ENCODE results near the gene LOXHD1.

Gene LOXHD1

DNA sequence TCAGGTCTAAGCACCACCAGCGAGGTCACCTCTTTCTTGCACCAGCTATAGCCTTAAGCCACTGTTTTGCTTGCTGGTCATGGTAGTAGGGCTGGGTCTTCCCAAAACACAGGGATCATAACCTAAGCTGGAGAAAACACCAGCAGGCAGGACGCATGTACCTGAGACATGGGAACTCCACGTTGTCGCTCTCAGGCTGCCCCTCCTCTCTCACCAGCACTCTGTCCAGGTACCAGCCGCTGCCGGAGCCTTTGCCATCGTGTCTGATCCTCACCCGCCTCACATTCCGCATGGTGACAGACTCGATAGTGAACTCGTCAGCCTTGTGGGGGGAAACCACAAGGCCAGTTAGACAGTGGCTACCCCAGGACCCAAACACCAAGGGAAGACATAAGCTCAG, 79.5 kb downstream of the LOXHD1 start:
- DNase-seq (ENCODE audit: low read depth): no peak

DNA sequence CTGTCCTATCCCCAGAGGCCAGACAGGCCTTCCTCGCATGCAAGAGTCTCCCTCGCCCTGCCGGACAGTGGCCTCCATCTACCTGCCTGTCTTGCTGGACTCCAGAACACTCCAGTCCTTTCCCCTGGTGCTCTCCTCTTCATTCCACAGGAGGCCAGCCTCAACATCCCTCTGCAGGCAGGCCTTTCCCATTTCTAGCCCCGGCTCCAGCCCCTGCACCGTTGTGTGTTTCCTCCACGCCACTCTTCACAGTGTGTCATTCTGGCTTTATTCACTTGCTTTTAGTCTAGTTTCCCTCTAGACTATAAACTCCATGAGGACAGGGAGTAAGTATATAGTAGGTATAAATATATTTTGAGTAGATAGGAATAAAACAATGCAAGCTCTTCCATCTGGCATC, 81.2 kb downstream of the LOXHD1 start:
- no peak for DNase-seq (ENCODE audit: low read depth)

DNA sequence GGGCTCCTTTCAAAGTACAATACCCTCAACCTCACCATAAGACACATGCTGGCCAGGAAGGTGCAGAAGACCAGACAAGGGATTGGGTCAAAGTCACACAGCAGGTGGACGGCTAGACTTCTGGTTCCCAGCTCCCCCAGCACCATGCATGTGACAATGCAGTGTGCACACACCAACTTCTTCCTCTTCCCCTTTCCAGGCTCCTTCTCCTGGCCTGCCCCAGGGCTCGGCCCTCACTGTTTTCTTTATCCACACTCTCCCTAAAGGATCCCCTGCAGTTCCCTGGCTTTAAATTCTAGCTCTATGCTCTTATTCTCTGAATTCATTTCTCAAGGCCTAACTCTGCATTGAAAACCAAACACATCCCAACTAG, 82.3 kb downstream of the LOXHD1 start:
- no peak for DNase-seq (ENCODE audit: low read depth)

DNA sequence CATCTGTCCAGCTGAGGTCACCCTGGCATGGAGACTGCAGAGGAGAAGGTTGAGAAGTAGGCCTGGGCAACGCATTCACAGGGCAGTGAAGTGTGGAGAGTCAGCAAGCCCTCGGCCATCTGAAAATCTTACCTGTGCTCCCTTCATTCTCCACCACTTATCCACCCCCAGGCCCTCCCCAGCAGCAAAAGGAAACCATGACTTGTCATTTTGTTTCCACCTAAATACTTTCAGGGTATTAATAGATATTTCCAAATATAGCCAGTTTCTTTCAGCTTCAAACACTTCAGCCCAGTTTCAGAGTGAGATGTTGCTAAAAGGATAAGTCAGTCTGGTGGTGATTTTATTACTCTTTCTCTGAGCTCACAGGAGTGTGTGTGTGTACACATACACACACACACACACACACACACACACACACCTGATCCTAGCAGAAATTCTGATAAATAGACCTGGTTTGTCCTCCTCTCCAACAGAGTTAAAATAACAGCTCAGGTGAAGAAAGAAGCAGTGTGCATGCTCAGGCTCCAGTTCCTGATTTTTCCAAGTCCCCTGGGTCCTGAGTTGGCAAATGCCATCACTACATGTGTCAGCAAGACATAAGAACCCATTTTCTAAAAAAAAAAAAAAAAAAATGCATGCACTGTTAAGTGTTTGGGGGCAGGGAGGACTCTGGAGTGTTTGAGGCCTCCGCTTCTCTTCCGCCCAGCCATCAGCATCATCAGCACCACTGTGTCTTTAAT, 82.8 kb downstream of the LOXHD1 start:
- DNase-seq (ENCODE audit: low read depth): no peak

DNA sequence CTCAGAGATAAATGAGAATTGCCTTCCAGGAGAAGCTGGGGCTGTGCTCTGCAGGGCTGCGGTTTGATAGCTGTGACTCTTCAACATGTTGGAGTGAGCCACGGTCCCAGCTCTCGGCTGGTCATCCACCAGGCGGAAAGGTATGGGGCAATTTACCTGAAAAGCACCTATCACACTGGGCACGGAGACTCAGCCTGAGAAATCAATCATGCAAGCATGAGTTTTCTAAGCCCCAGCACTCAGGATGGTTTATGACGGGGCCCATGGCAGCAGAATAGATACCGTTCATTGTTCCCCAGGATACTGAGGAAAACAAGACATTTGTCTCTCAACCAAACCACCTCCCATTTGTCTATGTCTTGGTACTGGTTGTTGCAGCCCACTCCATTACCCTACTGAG, 83.9 kb downstream of the LOXHD1 start:
- no peak for DNase-seq (ENCODE audit: low read depth)

DNA sequence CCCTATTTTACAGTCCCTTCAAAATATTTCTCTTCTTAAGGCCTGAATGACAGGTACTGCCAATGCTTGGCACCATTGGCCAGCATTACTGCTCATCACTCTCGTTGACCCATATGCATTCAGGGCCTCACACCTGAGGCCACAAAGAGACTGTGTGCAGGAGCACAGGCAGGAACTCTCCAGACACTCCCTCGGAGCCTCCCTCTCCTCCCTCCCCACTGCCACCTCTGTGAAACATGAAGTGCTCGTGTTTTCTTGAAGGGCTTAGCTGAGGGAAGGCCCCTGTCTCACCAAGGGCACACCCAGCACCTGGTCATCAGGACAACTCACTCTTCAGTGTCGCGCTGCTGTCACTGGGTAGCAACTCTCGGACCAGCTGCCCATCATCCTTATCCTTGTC, 85.3 kb downstream of the LOXHD1 start:
- DNase-seq (ENCODE audit: low read depth): no peak

DNA sequence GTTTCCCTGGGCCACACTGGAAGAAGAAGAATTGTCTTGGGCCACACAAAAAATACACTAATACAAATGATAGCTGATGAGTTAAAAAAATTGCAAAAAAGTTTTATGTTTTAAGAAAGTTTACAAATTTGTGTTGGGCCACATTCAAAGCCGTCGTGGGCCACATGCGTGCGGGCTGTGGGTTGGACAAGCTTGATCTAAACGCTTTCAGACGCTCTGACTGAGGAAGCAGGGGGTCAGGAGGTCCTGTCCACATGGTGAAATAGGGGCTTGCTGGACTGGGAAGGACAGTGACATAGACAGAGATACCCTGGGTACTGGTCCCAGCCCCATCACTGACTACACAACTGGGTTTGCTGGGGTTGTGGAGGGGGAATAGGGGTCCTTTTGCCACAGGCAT, 86.4 kb downstream of the LOXHD1 start:
- no peak for DNase-seq (ENCODE audit: low read depth)

DNA sequence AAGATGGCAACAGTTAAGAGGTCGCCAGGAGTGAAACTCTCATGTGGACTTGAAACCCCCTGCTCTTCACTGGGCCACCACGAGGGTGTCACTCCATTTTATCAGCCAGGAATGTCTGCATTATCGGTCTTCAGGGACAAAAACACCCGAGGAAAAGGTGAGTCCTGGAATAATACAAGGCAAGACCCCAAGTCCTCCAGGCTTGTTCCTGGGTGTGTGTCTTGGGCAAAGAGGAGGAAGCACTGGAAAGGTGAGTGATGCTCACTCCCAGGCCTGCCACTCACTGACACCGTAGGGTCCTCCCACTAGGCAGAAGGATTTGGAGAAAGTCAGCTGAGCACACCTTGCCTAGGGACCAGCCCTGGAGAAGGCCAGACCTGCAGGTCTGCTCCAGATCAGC, 86.9 kb downstream of the LOXHD1 start:
- no peak for DNase-seq (ENCODE audit: low read depth)

DNA sequence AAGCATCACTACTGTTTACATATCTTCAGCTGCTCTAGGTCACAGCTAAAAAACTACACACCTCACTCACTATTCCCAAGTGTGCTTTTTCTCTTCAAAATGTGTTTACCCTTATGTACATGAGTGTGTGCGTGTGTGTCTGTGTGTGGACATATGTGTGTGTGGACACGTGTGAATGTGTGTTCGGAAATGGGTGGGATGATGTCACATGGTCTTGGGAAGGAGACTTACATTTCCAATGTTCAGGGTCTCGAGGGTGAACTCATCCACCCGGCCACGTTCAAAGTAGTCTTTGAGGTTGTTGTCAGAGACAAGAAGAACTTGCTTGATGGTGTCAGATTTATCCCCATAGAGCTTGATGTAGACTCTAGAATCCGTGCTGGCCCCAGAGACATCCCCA, 87.8 kb downstream of the LOXHD1 start:
- DNase-seq (ENCODE audit: low read depth): no peak

DNA sequence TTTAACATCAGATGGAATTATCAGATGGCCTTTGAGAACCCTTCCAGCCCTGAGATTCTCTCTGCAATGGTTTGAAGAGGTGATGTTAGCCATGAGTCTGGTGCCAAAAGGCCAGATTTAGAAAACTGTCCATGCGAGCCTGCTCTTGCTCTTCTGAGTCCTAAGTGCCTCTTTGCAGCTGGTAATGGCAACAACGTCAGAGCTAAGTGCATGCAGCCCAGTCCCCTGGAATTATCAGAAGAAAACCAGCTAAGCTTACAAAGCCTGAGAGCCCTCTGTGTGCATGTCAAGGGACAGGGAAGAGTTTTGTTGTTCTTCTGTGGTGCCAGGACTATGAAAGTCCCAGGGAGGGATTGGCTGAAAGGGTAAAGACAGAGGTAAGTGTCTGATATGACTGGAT, 89.8 kb downstream of the LOXHD1 start:
- no peak for DNase-seq (ENCODE audit: low read depth)

DNA sequence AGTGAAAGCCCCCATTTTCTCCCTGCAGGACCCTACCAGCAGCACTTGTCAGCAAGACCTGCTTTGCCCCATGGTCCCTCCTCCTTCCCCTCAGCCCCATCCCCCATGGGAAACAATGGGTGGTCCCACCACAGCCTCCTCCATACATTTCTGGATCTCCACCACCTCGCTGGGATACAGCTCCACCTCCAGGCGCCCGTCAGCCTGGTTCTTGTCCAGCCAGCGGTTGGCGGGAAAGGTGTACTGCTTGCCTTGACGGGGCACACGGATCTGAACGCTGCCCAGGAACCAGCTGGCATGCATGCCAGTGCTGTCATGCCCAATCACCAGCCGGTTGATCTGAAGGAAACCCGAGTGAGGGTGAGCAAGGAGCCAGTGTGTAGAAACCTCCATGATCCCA, 90.9 kb downstream of the LOXHD1 start:
- DNase-seq (ENCODE audit: low read depth): no peak

DNA sequence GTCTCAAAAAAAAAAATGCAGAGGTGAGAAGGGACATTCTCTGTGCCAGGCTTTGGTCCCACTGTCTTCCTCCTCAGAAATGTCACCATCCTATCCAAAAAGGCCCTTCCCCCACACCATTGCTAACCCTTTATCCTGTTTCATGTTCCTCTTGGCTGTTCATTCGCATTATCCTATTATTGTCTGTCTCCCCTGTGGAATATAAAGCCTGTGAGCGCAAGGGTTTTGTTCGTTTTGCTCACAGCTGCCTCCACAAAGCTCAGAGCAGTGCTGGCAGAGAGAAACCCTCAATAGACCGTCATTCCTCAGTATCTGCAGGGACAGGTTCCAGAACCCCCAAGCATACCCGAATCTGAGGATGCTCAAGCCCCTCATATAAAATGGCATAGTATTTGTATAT, 91.8 kb downstream of the LOXHD1 start:
- no peak for DNase-seq (ENCODE audit: low read depth)

DNA sequence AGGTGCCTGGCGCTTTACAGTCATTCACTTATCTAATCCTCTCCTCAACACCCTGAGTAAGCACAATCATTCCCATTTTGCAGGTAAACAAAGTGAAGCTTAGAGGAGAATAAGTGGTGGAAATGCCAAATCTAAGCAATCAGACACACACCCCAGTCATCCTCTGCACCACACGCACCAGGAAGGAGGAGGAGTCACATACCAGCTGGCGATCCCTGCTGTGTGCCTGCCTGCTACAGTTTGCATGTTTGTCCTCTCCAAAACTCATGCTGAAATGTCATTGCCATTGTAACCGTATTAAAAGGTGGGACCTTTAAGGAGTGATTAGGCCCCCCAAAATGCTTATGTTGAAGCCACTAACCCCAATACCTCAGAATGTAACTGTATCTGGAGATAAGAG, 93.7 kb downstream of the LOXHD1 start:
- DNase-seq (ENCODE audit: low read depth): no peak

DNA sequence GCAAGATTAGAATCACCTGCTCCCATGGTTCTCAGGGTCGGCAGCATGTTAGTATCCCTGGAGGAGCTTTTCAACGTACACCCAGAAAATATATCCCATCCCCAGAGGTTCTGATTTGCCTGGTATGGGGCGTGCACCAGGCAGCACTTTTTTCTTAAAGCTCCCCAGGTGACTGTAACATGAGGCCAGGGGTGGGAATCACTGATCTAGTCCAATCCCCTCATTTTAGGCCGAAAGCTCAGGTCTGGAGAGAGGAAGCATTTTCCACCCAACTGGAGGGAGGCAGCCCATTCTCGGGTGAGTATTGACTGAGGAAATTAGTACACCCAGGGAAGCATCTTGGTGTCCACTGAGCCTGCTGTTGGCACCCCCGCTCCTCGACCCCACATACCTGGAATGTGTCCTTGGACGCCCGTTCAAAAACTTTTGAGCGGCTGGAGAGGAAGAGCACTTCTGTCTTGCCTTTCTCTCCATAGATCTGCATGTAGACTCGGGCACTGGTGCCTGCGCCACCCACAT, 94.3 kb downstream of the LOXHD1 start:
- DNase-seq (ENCODE audit: low read depth): no peak

DNA sequence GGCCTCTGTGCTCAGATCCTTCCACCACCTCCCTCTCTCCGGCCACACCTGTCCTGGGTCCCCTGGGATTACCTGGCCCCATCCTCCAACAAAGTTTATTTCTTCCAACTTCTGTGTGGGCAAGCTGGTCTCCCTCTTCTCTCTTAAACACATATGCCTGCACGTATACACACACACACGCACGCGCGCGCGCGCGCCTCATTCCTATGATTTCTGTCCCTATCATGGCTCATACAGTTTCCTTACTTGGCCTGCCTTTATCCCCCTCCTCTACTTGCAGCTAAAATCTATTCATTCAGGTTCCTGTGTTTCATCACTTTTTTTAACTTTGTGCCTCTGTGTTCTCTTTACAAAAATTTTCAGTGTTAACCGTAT, 96.4 kb downstream of the LOXHD1 start:
- DNase-seq (ENCODE audit: low read depth): no peak

DNA sequence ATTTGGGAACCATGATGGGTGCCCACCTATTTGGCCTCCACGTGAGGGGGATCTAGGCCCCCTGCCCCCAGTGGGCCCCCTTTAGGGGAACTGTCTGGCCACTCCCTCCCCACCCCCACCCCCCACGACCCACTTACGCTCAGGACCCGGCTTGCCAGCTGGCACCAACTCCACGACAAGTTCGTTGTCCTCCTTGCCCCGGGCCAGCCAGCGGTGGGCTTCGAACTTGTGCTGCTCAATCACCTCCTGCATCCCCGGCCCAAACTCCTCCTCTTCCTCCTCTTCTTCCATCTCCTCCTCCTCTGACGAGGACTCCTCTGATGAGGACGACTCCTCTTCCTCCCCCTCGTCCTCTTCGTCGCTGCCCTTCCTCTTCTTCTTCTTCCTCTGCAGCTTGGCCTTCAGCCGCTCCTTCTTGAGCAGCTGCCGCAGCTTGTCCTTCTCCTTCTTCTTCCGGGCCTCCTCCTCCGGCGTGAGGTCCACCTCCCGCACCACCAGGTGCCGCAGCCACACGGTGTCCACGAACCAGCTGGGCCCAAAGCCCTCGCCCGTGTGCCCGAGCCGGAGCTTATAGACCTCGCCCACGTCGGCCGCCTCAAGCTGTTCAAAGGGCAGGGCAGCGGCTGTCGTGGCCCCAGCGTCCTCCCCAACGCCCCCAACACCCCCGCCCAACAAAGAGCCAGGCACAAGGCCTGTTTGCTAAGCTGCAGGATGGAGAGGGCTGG, 96.9 kb downstream of the LOXHD1 start:
- DNase-seq (ENCODE audit: low read depth): no peak

DNA sequence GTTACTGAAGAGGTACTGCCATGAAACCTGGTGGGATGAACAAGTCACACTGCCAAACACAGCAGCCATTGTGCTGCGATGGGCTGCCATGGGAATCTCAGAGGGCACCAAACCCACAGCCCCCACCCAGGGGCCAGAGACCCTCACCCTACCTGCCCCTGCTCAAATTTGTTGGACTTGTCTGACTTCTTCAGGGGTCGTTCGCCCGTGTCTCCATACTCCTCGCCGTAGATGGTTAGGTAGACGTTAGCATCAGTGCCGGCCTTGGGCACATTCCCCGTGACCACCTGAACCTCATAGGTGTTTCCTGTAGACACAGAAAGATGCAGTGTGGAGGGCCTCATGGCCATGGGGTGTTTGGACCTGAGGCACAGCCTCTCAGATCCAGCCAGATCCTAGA, 97.7 kb downstream of the LOXHD1 start:
- DNase-seq (ENCODE audit: low read depth): no peak

DNA sequence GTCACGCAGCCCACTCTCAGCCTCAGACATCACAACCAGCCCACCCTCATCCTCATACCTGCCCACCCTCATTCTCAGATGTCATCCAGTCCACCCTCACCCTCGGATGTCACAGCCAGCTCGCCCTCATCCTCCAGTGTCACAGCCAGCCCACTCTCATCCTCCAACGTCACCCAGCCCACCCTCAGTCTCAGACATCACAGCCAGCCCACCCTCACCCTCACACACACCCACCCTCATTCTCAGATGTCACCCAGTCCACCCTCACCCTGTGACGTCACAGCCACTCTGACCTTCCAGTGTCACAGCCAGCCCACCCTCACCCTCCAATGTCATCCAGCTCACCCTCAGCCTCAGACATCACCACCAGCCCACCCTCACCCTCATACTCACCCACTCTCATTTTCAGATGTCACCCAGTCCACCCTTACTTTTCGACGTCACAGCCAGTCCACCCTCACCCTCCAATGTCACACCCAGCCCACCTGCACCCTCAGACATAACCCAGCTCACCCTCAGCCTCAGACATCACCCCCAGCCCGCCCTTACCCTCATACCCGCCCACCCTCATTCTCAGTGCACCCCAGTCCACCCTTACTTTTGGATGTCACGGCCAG, 100.3 kb downstream of the LOXHD1 start:
- no peak for DNase-seq (ENCODE audit: low read depth)

DNA sequence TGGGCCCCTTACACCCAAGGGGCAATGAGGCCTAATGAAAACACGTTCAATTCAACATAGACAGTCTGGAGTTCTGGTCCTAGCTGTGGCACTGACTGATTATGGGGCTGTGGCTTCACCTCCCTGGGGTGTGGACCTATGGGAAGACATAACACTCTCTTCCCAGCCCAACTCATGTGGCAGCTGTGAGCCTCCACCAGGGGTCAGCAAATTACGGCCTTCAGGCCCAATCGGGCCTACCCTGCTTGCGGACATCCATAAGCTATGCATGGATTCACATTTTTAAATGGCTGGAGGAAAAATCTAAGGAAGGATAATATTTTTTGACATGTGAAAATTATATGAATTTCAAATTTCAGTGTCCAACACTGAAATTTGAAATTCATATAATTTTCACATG, 101.3 kb downstream of the LOXHD1 start:
- no peak for DNase-seq (ENCODE audit: low read depth)

DNA sequence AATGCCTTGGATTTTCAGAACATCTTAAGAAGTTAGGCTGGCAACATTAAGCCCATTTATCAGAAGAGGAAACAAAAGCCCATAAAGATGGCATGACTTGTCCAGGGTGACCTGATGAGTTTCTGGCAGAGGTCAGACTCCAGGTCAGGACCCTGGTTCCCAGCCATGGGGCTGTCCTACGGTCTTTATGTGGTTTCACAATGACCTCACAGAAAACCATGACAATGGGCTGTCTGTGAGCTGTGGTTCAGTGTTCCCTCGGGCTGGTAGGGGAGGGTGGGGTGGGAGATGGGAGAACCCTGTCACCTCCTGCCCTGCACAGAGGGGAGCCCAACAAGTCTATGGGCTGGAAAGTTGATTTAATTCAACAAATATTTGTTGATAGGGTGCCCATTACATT, 101.8 kb downstream of the LOXHD1 start:
- no peak for DNase-seq (ENCODE audit: low read depth)

DNA sequence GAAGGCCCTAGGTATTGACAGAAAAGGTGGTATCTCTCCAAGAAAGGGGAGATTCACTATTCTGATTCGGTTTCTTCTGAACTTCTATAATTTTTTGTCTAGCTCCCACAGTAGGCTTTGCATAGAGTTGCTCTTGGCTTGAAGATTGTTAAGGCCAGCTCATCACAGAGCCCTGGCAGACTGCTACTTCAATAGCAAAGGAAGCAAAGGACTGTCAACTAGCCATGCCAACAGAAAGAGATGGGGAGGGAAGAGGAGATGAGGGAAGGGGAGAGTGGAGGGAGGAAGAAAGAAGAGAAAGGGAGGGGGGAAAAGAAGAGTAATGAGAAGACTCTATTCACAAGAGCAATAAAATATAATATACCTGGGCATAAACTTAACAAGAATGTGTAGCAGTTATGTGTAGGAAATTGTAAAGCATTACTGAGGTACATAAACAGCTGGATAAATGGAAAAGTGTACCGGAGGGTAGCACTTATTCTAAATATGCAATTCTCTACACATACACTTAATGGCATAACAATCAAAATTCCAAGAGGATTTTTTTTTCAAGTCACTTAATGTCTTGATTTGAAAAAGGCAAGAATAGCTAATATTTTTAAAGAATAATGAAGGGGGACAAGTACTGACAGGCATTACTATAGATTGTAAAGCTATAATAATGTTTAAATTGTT, 102.5 kb downstream of the LOXHD1 start:
- no peak for DNase-seq (ENCODE audit: low read depth)

DNA sequence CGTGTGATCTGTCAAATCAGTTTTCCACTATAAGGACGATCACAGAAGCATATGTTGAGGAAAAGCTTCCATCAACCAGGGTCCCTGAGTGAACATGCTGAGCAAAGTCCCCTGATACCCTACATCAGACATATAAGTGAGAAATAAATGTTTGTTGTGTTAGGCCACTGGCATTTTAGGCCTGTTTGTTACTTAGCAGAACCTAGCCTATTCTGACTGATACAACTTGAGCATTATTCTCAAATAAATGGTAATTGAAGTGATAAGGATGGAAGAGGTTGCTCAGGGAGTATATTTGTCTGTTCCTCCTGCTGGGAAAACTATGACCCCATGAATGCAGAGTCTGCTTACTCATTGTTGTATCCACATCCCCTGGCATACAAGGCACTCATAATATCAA, 106.4 kb downstream of the LOXHD1 start:
- no peak for DNase-seq (ENCODE audit: low read depth)

DNA sequence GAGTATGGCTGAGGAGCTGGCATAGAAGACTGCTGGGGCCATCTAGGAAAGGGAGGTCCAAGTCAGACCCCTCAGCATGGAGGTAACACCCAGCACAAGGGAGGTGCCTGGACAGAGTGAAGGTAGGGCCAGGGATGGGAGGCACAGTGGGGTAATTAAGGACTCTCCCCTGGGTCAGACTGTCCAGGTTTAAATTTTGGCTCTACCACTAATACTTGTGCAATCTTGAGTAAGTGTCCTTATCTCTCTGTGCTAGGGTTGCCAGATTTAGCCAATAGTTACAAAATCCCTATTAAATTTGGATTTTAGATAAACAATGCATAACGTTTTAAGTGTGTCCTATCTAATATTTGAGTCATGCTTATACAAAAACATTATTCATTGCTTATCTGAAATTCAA, 109.5 kb downstream of the LOXHD1 start:
- no peak for DNase-seq (ENCODE audit: low read depth)
